ENCODE results near the gene SORBS1. TPM values are rescaled to one million over a fixed set of nuclear protein-coding genes. Genes with fewer than 3 reads are reported as not detected.

The SORBS1 gene
- total RNA-seq, 1 donor from 2014 or later, result 16.1 TPM

DNA sequence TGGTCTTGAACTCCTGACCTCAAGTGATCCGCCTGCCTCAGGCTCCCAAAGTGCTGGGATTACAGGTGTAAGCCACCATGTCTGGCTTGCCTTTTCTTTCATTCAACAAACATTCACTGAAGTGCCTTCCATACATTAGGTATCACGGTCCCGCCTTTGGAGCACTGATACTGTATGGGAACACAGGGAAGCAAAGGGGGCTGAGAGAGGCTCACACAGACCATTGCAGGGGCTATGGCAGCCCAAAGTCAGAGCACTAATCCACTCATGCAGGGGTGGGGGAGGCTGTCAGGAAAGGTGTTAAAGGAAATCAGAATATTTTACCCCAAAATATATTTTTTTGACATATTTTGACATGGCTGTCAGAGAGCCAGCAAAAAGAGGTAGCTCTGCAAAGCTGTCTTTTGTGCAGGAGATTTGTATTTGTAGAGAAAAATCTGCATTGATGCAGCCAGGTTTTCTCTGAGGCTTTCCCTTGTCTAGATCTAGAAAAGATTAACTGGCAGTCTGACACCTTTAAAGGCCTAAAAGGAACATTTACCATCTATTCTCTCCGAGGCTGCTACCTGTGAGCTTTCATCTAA, 228.4 kb downstream of the SORBS1 start:
- Histone ChIP-seq H3K4me2 (no peak overlapping the region), H3K4me1 (no peaks in the 10 kb centered on the region), H4K20me1 (ENCODE audit: low read depth) (no peaks in the 10 kb centered on the region), H3K4me3 (no peak overlapping the region), H3K27ac (no peak overlapping the region), H3K27me3 (no peaks in the 10 kb centered on the region), H3K9ac (no peak overlapping the region), H2AFZ (replicated peaks) (no peak overlapping the region), H3F3A (ENCODE audit: low read depth) (no peaks in the 10 kb centered on the region), H3K9me3 (ENCODE audit: low read depth) (no peaks in the 10 kb centered on the region), H3K79me2 (ENCODE audit: low read depth) (no peaks in the 10 kb centered on the region), H3K36me3 (no peaks in the 10 kb centered on the region)
- no peak overlapping the region for H3K27ac Mint-ChIP-seq
- H3K4me3 Mint-ChIP-seq, result no peak overlapping the region
- no peaks in the 10 kb centered on the region for H3K36me3 Mint-ChIP-seq
- peaks cover 5% of the 10 kb centered on the region for H3K4me1 Mint-ChIP-seq
- no peak for TF ChIP-seq EZH2 (IDR thresholded peaks at IDR 0.05)
- TF ChIP-seq, protein P1, sequence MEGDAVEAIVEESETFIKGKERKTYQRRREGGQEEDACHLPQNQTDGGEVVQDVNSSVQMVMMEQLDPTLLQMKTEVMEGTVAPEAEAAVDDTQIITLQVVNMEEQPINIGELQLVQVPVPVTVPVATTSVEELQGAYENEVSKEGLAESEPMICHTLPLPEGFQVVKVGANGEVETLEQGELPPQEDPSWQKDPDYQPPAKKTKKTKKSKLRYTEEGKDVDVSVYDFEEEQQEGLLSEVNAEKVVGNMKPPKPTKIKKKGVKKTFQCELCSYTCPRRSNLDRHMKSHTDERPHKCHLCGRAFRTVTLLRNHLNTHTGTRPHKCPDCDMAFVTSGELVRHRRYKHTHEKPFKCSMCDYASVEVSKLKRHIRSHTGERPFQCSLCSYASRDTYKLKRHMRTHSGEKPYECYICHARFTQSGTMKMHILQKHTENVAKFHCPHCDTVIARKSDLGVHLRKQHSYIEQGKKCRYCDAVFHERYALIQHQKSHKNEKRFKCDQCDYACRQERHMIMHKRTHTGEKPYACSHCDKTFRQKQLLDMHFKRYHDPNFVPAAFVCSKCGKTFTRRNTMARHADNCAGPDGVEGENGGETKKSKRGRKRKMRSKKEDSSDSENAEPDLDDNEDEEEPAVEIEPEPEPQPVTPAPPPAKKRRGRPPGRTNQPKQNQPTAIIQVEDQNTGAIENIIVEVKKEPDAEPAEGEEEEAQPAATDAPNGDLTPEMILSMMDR (IDR thresholded peaks at IDR 0.05), result no peak
- TF ChIP-seq EZH2phosphoT487 (IDR thresholded peaks at IDR 0.05), result no peak
- H3K27me3 Mint-ChIP-seq (ENCODE audit: insufficient read depth, low read depth), result no peaks in the 10 kb centered on the region
- no peak for DNase-seq (ENCODE audit: low spot score)
- no peaks in the 10 kb centered on the region for H3K9me3 Mint-ChIP-seq

DNA sequence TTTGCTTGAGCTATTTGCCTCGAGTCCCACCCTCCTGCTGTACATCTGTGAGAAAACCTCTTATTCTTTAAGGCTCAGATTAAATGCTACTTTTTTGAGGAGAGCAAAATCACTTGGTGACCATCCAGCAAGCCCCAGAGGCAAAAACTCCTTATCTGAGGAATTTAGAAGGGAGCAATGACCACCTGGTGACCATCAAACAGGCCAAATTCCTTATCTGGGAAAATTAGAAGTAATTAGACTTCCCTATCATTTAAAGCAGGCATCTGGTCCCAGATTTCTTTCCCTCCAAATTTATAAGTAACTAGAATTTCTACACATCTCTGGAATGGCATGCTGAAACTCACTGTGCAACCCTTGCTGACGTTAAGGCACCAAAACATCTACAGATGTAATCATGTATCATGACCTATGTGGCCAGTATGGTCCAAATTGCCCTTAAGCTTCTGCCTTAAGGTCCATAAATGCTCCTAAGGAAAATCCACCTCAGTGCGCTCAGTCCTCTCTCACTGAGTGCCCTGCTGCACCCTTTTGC, 229.5 kb downstream of the SORBS1 start:
- TF ChIP-seq, protein P1 (IDR thresholded peaks at IDR 0.05), result no peak
- TF ChIP-seq EZH2phosphoT487 (IDR thresholded peaks at IDR 0.05), result no peak
- TF ChIP-seq EZH2 (IDR thresholded peaks at IDR 0.05), result no peak
- Histone ChIP-seq H3K79me2 (ENCODE audit: low read depth) (no peaks in the 10 kb centered on the region), H3K4me2 (no peak overlapping the region), H3K9ac (no peak overlapping the region), H3K36me3 (no peaks in the 10 kb centered on the region), H3K9me3 (ENCODE audit: low read depth) (no peaks in the 10 kb centered on the region), H3F3A (ENCODE audit: low read depth) (no peaks in the 10 kb centered on the region), H4K20me1 (ENCODE audit: low read depth) (no peaks in the 10 kb centered on the region), H3K4me3 (no peak overlapping the region), H3K4me1 (peaks cover 6% of the 10 kb centered on the region), H2AFZ (replicated peaks) (no peak overlapping the region), H3K27ac (no peak overlapping the region), H3K27me3 (no peaks in the 10 kb centered on the region)
- Mint-ChIP-seq H3K4me1 (peaks cover 12% of the 10 kb centered on the region), H3K27ac (no peak overlapping the region), H3K9me3 (no peaks in the 10 kb centered on the region), H3K27me3 (ENCODE audit: insufficient read depth, low read depth) (no peaks in the 10 kb centered on the region), H3K36me3 (no peaks in the 10 kb centered on the region), H3K4me3 (no peak overlapping the region)
- no peak for DNase-seq (ENCODE audit: low spot score)

DNA sequence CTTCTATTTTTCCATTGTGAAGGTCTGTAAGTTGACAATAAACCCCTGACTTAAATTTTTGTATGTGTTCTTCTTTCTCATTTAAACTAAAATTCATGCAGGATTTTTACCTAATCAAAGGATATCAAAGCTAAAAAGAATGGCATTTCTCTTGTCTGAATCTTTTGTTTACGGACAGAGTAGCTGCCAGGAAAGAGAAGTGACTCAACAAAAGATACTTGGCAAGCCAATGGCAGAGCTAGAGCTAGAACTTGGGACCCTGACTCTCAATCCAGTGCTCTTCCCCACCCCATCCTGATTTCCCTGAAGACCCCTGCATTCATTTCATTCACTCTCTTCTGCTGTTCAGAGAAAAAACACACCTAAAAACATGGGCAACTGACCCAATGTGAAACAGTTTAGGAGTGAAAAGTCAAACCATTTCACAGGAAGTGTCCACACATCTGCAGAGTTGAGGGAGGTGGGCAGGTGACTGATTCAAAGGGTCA, 230.2 kb downstream of the SORBS1 start:
- TF ChIP-seq EZH2phosphoT487 (IDR thresholded peaks at IDR 0.05), result no peak
- TF ChIP-seq, protein P1 (IDR thresholded peaks at IDR 0.05), result no peak
- no peak for TF ChIP-seq EZH2 (IDR thresholded peaks at IDR 0.05)
- no peak overlapping the region for H3K27ac Mint-ChIP-seq

More for the DNA sequence above, 230.2 kb downstream of the SORBS1 start:
- H3K27ac ChIP-seq, result no peak overlapping the region
- no peaks in the 10 kb centered on the region for H3K36me3 Mint-ChIP-seq
- H3K9ac ChIP-seq, result no peak overlapping the region
- no peak overlapping the region for H3K4me3 ChIP-seq
- H3K9me3 ChIP-seq (ENCODE audit: low read depth), result no peaks in the 10 kb centered on the region
- H3K4me2 ChIP-seq, result no peak overlapping the region
- H3K4me1 Mint-ChIP-seq, result peaks cover 12% of the 10 kb centered on the region
- H3K79me2 ChIP-seq (ENCODE audit: low read depth), result no peaks in the 10 kb centered on the region
- no peak overlapping the region for H3K4me3 Mint-ChIP-seq
- H3K36me3 ChIP-seq, result no peaks in the 10 kb centered on the region
- DNase-seq (ENCODE audit: low spot score), result no peak
- peaks cover 6% of the 10 kb centered on the region for H3K4me1 ChIP-seq
- no peaks in the 10 kb centered on the region for H4K20me1 ChIP-seq (ENCODE audit: low read depth)
- no peaks in the 10 kb centered on the region for H3K9me3 Mint-ChIP-seq
- no peaks in the 10 kb centered on the region for H3F3A ChIP-seq (ENCODE audit: low read depth)
- H3K27me3 Mint-ChIP-seq (ENCODE audit: insufficient read depth, low read depth), result no peaks in the 10 kb centered on the region
- H2AFZ ChIP-seq (replicated peaks), result no peak overlapping the region
- H3K27me3 ChIP-seq, result no peaks in the 10 kb centered on the region

Measured in neural progenitor cell (in vitro differentiated cells).